Measurements from ENCODE around the gene HDC.

GRCh38 chr15:50277370-50277769 is 11.8 kb upstream of the HDC start:
- TF ChIP-seq CTCF (conservative IDR thresholded peaks at IDR 0.05; ENCODE audit: low read depth, low read length) (no peak), EZH2 (IDR thresholded peaks at IDR 0.05; ENCODE audit: borderline replicate concordance, low read depth, low read length, poor library complexity, severe bottlenecking) (no peak)
